B cell (primary cell): Measurements from ENCODE around the gene ATP11B. TPM values are rescaled to one million over a fixed set of nuclear protein-coding genes. Genes with fewer than 3 reads are reported as not detected.

Source experiments
- ATAC-seq: fragments of 200-7000 bp; cut with Tn5 transposase; one replicate; pipeline ENCODE4 v1.10.0; 2021; ENCODE audit warnings: low read depth, mild to moderate bottlenecking, moderate number of reproducible peaks, moderate library complexity
- CTCF ChIA-PET: fragments of 350-600 bp; sonication (Branson Sonifier 250); formaldehyde crosslinking; loops from one replicate; lab custom pipeline; 2021; ENCODE audit warnings: antibody characterized with exemption, inconsistent platforms; lab: Charles Lee
- POLR2A ChIA-PET: fragments of 350-600 bp; sonication (Branson Sonifier 250); formaldehyde crosslinking; loops from one replicate; lab custom pipeline; 2021; ENCODE audit warnings: antibody characterized with exemption; lab: Charles Lee
- DNase-seq: peaks from one replicate; pipeline ENCODE4 v3.0.0; 2013
- H2AFZ ChIP-seq: 2 replicates; pipeline ENCODE4 v1.6.1; 2012; ENCODE audit warnings: mild to moderate bottlenecking, low read depth, low read length; ENCODE audit not compliant: insufficient read depth, poor library complexity, severe bottlenecking
- H3K27ac ChIP-seq, 2 donors: 1 replicate in 1 of 2; 2 replicates in 1 of 2; pipeline ENCODE4 v1.5.1; 2012 to 2013; ENCODE audit warnings: low read length in 2 of 2, mild to moderate bottlenecking in 2 of 2, moderate library complexity in 1 of 2
- H3K27me3 ChIP-seq, 4 experiments: fragments of 200-600 bp in 1 of 4; sonication (generic) in 1 of 4; replicated peaks in 1 of 4; 1 replicate in 2 of 4; 2 replicates in 2 of 4; pipeline versions ENCODE4 v1.6.1 to v1.7.0; 2013 to 2016; ENCODE audit warnings: low read length in 3 of 4, mild to moderate bottlenecking in 2 of 4, mixed read lengths in 1 of 4, moderate library complexity in 1 of 4; ENCODE audit not compliant: insufficient read depth in 4 of 4, control insufficient read depth in 3 of 4; ENCODE audit errors: control extremely low read depth in 1 of 4
- H3K36me3 ChIP-seq, 2 experiments: replicated peaks in 1 of 2; 1 replicate in 1 of 2; 2 replicates in 1 of 2; pipeline versions ENCODE4 v1.6.1 to v1.7.1; 2013; ENCODE audit warnings: low read length in 1 of 2; ENCODE audit not compliant: insufficient read depth in 2 of 2, control insufficient read depth in 1 of 2; ENCODE audit errors: control extremely low read depth in 1 of 2, extremely low read depth in 1 of 2
- H3K4me1 ChIP-seq, 2 donors: fragments of 200-600 bp in 1 of 2; sonication (generic) in 1 of 2; 1 replicate in 1 of 2; 2 replicates in 1 of 2; pipeline versions ENCODE4 v1.5.1 to v1.6.1; 2013 to 2017; ENCODE audit warnings: low read length in 2 of 2; ENCODE audit not compliant: control insufficient read depth in 2 of 2, insufficient read depth in 2 of 2
- H3K4me2 ChIP-seq: replicated peaks from 2 replicates; pipeline ENCODE3; 2012; ENCODE audit warnings: mild to moderate bottlenecking, low read depth, low read length; ENCODE audit not compliant: poor library complexity, severe bottlenecking
- H3K4me3 ChIP-seq, 5 experiments: fragments of 200-600 bp in 1 of 5; sonication (generic) in 1 of 5; 1 replicate in 3 of 5; 2 replicates in 2 of 5; pipeline versions ENCODE4 v1.5.1 to v1.7.0; 2011 to 2016; ENCODE audit warnings: low read length in 4 of 5, mild to moderate bottlenecking in 4 of 5, low read depth in 2 of 5, control low read depth in 1 of 5, moderate library complexity in 1 of 5; ENCODE audit not compliant: insufficient read depth in 1 of 5; ENCODE audit errors: control extremely low read depth in 1 of 5, extremely low read depth in 1 of 5
- H3K79me2 ChIP-seq: fragments of 200-600 bp; sonication (generic); one replicate; pipeline ENCODE4 v1.6.0; 2016; ENCODE audit warnings: low read length; ENCODE audit not compliant: control insufficient read depth, insufficient read depth
- H3K9ac ChIP-seq: fragments of 200-600 bp; sonication (generic); 2 replicates; pipeline ENCODE4 v1.6.1; 2017; ENCODE audit warnings: mild to moderate bottlenecking, low read length, moderate library complexity
- H3K9me3 ChIP-seq, 3 donors: one replicate each; pipeline versions ENCODE4 v1.6.1 to v1.7.1; 2013; ENCODE audit warnings: low read length in 2 of 3; ENCODE audit not compliant: control insufficient read depth in 2 of 3, insufficient read depth in 1 of 3; ENCODE audit errors: control extremely low read depth in 1 of 3
- H4K20me1 ChIP-seq: 2 replicates; pipeline ENCODE4 v1.6.0; 2012; ENCODE audit warnings: mild to moderate bottlenecking, low read length; ENCODE audit not compliant: insufficient read depth, control insufficient read depth, poor library complexity, severe bottlenecking
- H3K27ac Mint-ChIP-seq: one replicate; pipeline ENCODE4 v1.8.0; 2021; ENCODE audit warnings: mixed read lengths
- H3K27me3 Mint-ChIP-seq: one replicate; pipeline ENCODE4 v1.8.0; 2021; ENCODE audit warnings: mixed read lengths
- H3K4me1 Mint-ChIP-seq: one replicate; pipeline ENCODE4 v1.8.0; 2021; ENCODE audit warnings: mixed read lengths
- H3K4me3 Mint-ChIP-seq: one replicate; pipeline ENCODE4 v1.8.0; 2021; ENCODE audit warnings: mixed read lengths
- H3K9me3 Mint-ChIP-seq: one replicate; pipeline ENCODE4 v1.8.0; 2022; ENCODE audit warnings: mixed read lengths; ENCODE audit not compliant: insufficient read depth
- CTCF ChIP-seq: fragments of 200-600 bp; IDR thresholded peaks from one replicate; pipeline ENCODE4 v1.8.0; 2022; ENCODE audit warnings: antibody characterized with exemption, mild to moderate bottlenecking
- EZH2 ChIP-seq: IDR thresholded peaks from 2 replicates; pipeline ENCODE4 v1.6.1; 2012; ENCODE audit warnings: borderline replicate concordance, low read depth, mild to moderate bottlenecking, moderate library complexity, low read length; ENCODE audit not compliant: insufficient read depth, poor library complexity, severe bottlenecking
- WGBS: methylation state at CpG from one replicate; pipeline ENCODE4 v1.1.5; 2013; ENCODE audit warnings: missing lambda C conversion rate; ENCODE audit not compliant: insufficient coverage; 5-methylcytosine and 5-hydroxymethylcytosine counted together
- intact Hi-C: fragments of 100-400 bp; cut with micrococcal nuclease; formaldehyde crosslinking; loops from one replicate; pipeline ENCODE4 v1.10.0; 2022
- polyA plus RNA-seq: library from polyadenylated mRNA; depleted of rRNA; stranded (reverse); fragments of >200 nt; gene quantifications from 2 replicates; pipeline ENCODE4 v1.2.3, GENCODE V29; 2012
- total RNA-seq, 2 donors: library from RNA; stranded (reverse); fragments of 120-200 nt in 1 of 2; gene quantifications; 1 replicate in 1 of 2; 2 replicates in 1 of 2; pipeline versions ENCODE4 v1.2.3 to v1.2.4, GENCODE V29; 2013 to 2022

ATP11B gene
- total and polyA plus RNA-seq, 2 donors (not counting 1 experiment from before 2014, with no cell fraction given), result 14.0 to 81.9 TPM

GRCh38 chr3:182925330-182925943 is 132.1 kb downstream of the ATP11B start:
- H3K9me3 Mint-ChIP-seq, result peaks cover 4% of the 10 kb centered on the region
- ATAC-seq, result no peak
- WGBS, result 79% methylated on average over 4 of the region's 4 CpGs

More at GRCh38 chr3:182925330-182925943, 132.1 kb downstream of the ATP11B start:
- H3K36me3 ChIP-seq, result peaks cover 0 to 3% of the 10 kb centered on the region in 2 experiments
- no peak overlapping the region for H3K27ac ChIP-seq
- no peak overlapping the region for H3K9ac ChIP-seq
- no peak overlapping the region for H3K27ac Mint-ChIP-seq
- POLR2A ChIA-PET, result no interaction called here
- no peaks in the 10 kb centered on the region for H3K79me2 ChIP-seq
- TF ChIP-seq EZH2 (no peak), CTCF (no peak)
- intact Hi-C loops, result no loop called here
- no peaks in the 10 kb centered on the region for H3K27me3 ChIP-seq
- peaks cover 0 to 5% of the 10 kb centered on the region in 2 donors for H3K4me1 ChIP-seq
- CTCF ChIA-PET, result no interaction called here
- peak; percentile 16 for DNase-seq
- H3K4me3 ChIP-seq, result no peak overlapping the region
- H3K27me3 Mint-ChIP-seq, result no peaks in the 10 kb centered on the region
- H3K9me3 ChIP-seq, result peaks cover 0 to 2% (median 0%) of the 10 kb centered on the region in 3 donors
- no peak overlapping the region for H3K4me2 ChIP-seq
- H4K20me1 ChIP-seq, result no peaks in the 10 kb centered on the region
- no peak overlapping the region for H2AFZ ChIP-seq
- H3K4me1 Mint-ChIP-seq, result peaks cover 12% of the 10 kb centered on the region
- no peak overlapping the region for H3K4me3 Mint-ChIP-seq
